ENCODE results near the gene COBLL1. TPM values are rescaled to one million over a fixed set of nuclear protein-coding genes. Genes with fewer than 3 reads are reported as not detected.

The COBLL1 gene
- total RNA-seq, 1 donor from 2014 or later: 33.0 TPM

DNA sequence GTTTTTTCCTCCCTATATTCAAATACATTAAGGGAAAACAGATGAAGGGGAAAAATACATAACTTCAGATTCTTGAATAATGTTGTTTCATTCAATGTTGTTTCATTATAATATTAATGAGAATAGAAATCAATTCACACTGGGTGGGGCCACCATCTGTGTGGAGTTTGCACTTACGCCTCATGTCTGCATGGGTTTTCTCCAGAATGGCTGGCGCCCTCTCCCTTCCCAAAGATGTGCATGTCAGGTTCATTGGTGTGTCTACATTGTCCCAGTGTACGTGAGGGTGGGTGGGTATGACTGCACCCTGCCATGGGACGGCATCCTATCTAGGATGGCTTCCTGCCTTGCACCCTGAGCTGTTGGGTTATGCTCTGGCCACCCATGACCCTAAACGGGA is 51.7 kb downstream of the COBLL1 start:
- no peak for DNase-seq (ENCODE audit: low read depth)
- no peak overlapping the region for H3K4me3 ChIP-seq (ENCODE audit: low read depth, low read length)
- TF ChIP-seq CTCF (conservative IDR thresholded peaks at IDR 0.05; ENCODE audit: low read depth, low read length): no peak

- no peak overlapping the region for H3K4me3 ChIP-seq (ENCODE audit: low read depth, low read length)
- TF ChIP-seq CTCF (conservative IDR thresholded peaks at IDR 0.05; ENCODE audit: low read depth, low read length): no peak
These were observed 54.8 kb downstream of the COBLL1 start for GRCh38 chr2:164786787-164787186.

GRCh38 chr2:164785457-164785856 is 56.2 kb downstream of the COBLL1 start:
- no peak for TF ChIP-seq CTCF (conservative IDR thresholded peaks at IDR 0.05; ENCODE audit: low read depth, low read length)
- H3K4me3 ChIP-seq (ENCODE audit: low read depth, low read length): no peak overlapping the region
- DNase-seq (ENCODE audit: low read depth): no peak

More at GRCh38 chr2:164786787-164787186, 54.8 kb downstream of the COBLL1 start:
- no peak for DNase-seq (ENCODE audit: low read depth)

GRCh38 chr2:164784376-164784775 is 57.2 kb downstream of the COBLL1 start:
- H3K4me3 ChIP-seq (ENCODE audit: low read depth, low read length): no peak overlapping the region
- no peak for DNase-seq (ENCODE audit: low read depth)
- TF ChIP-seq CTCF (conservative IDR thresholded peaks at IDR 0.05; ENCODE audit: low read depth, low read length): no peak

- no peak overlapping the region for H3K4me3 ChIP-seq (ENCODE audit: low read depth, low read length)
- no peak for DNase-seq (ENCODE audit: low read depth)
- TF ChIP-seq CTCF (conservative IDR thresholded peaks at IDR 0.05; ENCODE audit: low read depth, low read length): no peak
These were observed 59.3 kb downstream of the COBLL1 start for GRCh38 chr2:164782323-164782722.

- no peak for TF ChIP-seq CTCF (conservative IDR thresholded peaks at IDR 0.05; ENCODE audit: low read depth, low read length)
- no peak for DNase-seq (ENCODE audit: low read depth)
- H3K4me3 ChIP-seq (ENCODE audit: low read depth, low read length): no peak overlapping the region
These were observed 60.2 kb downstream of the COBLL1 start for GRCh38 chr2:164781394-164781793.

DNA sequence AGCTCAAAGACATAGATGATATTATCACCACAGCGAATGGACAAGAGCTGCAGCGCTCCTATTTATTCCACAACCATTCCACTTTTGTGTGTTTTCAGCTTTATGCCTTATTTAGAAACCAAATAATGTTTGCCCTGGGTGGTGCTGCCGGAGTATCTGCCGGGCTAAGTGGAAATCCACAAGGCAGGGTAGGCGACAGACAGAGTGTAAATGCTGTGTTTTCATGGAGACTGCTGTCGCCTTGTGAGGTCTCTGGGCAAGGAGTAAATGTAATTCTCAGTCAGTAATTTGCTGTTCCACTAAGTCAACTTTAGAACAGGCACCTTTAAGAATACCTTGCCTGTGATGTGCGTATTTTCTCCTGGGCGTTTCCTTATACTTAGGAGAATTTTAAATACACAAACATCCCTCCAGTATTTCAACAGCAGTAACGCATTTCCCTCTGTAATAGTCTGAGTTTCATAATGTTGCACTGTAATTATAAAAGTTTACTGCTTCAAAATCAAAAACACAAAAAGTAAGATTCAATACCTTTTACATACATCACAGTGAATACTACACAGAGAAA is 60.9 kb downstream of the COBLL1 start:
- TF ChIP-seq CTCF (conservative IDR thresholded peaks at IDR 0.05; ENCODE audit: low read depth, low read length): no peak

More for the DNA sequence above, 60.9 kb downstream of the COBLL1 start:
- DNase-seq (ENCODE audit: low read depth): no peak
- no peak overlapping the region for H3K4me3 ChIP-seq (ENCODE audit: low read depth, low read length)

All from epithelial cell of proximal tubule (primary cell).